Lower leg skin (tissue), 3 donors: Measurements from ENCODE around the gene SMC3.

Experiments
- CTCF ChIP-seq, 3 donors: fragments of 450-650 bp; IDR thresholded peaks; one replicate each; pipeline ENCODE4 v1.5.1; 2016; ENCODE audit warnings: antibody characterized with exemption in 3 of 3, mild to moderate bottlenecking in 3 of 3, moderate library complexity in 2 of 3
- POLR2A ChIP-seq, 2 donors: fragments of 450-650 bp; IDR thresholded peaks; one replicate each; pipeline ENCODE4 v1.6.1; 2016 to 2017; ENCODE audit warnings: antibody characterized with exemption in 2 of 2, mild to moderate bottlenecking in 1 of 2, moderate library complexity in 1 of 2

- no peak for TF ChIP-seq CTCF (IDR thresholded peaks at IDR 0.05)
- TF ChIP-seq POLR2A (IDR thresholded peaks at IDR 0.05), result no peak
Observed at GRCh38 chr10:110566472-110567200, 859 bp upstream of the SMC3 start.
